Right ventricle myocardium inferior (tissue), 1 donor: Measurements from ENCODE around the gene CRISPLD2. TPM values are rescaled to one million over a fixed set of nuclear protein-coding genes. Genes with fewer than 3 reads are reported as not detected.

ENCODE experiments used
- ATAC-seq: fragments of 200-7000 bp; cut with Tn5 transposase; one replicate; pipeline ENCODE4 v1.9.1; 2020; ENCODE audit warnings: mild to moderate bottlenecking, moderate library complexity
- DNase-seq: peaks from one replicate; pipeline ENCODE4 v3.0.0; 2021; ENCODE audit errors: missing footprints
- intact Hi-C: fragments of 100-400 bp; cut with DNase I; formaldehyde crosslinking; loops from one replicate; pipeline ENCODE4 v1.11.0; 2022
- total RNA-seq: library from RNA; stranded (reverse); fragmentation: NEBNext Ultra II Directional; extraction: Animal tissue kit (Norgen Biotek cat#: 25700); gene quantifications from one replicate; pipeline ENCODE4 v1.2.1, GENCODE V29; 2021
- donor health status: DM: no; HTN: yes; CAD: no; lungs with severe emphysema.

Gene CRISPLD2
- total RNA-seq, 1 donor from 2014 or later, result 38.1 TPM

GRCh38 chr16:84795329-84796053 is 24.3 kb upstream of the CRISPLD2 start:
- ATAC-seq (peak; percentile 98), DNase-seq (peak; percentile 85)
- intact Hi-C loops, result no loop called here

DNA sequence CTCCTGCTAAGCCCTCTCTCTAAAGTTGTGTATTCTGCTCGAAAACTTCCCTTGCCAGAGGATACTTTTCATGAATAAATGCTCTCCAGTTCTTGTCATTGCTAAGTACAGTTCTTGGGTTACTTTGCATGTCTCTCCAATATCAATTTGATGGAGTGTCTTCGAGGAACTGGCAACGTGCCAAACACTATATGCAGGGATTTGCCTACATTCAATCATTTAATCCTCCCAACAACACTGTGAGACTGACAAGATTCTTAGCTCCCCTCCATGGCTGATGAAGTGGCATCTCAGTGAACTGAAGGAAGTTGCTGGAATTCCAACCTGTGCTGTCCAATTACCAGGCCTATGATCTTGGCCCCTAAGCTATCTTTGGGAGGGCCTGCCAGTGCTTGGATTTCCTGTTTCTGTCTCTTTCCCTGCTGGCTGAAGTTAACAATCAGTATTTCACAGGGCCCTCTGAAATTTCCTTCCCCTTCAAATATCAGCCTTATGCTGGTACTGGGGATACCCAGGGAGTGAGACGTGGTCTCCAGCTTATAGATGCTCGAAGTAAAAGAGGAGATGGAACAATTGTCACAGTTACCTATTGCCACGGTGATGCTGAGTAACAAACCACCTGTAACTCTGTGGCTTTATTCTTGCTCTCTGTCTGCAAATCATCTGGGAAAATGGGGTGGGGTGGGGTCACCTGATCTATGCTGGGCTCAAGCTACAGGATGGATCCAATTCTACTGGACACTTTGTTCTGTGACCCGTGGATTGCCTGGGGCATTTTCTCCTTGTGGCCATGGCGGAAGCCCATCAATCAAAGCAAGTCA is 19.4 kb upstream of the CRISPLD2 start:
- ATAC-seq (no peak), DNase-seq (no peak)
- intact Hi-C loops, result loop anchor here (5.0 kb wide), 1 partner anchor 42 kb away; no protein-coding TSS in a partner anchor

DNA sequence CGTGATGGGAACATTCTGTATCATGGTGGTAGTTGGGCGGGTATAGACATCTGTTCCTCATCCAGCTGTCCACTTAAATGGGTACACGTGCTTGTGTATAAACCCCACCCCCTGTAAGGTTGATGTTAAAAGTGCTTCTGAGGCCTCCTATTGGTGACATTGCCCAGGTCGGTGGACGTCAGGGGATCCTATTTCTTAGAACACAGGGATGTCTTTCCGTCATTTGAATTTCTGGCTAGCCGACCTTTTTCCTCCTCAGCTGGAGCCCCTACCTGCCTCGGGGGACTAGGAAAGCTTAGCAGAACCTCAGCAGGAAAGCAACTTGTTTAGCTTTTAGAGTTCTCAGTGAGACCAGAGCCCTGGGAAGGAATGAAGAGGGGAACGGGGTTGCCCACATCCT is 16.6 kb upstream of the CRISPLD2 start:
- DNase-seq (no peak), ATAC-seq (no peak)
- intact Hi-C loops, result loop anchor here (5.0 kb wide), 1 partner anchor 39 kb away; no protein-coding TSS in a partner anchor

- intact Hi-C loops, result loop anchor here (5.0 kb wide), 1 partner anchor 38 kb away; no protein-coding TSS in a partner anchor
- no peak for DNase-seq
- no peak for ATAC-seq
Measured at GRCh38 chr16:84804326-84804725, 15.5 kb upstream of the CRISPLD2 start.

GRCh38 chr16:84806256-84806889 is 13.4 kb upstream of the CRISPLD2 start:
- DNase-seq (peak; percentile 86), ATAC-seq (peak; percentile 86)
- intact Hi-C loops, result no loop called here

DNA sequence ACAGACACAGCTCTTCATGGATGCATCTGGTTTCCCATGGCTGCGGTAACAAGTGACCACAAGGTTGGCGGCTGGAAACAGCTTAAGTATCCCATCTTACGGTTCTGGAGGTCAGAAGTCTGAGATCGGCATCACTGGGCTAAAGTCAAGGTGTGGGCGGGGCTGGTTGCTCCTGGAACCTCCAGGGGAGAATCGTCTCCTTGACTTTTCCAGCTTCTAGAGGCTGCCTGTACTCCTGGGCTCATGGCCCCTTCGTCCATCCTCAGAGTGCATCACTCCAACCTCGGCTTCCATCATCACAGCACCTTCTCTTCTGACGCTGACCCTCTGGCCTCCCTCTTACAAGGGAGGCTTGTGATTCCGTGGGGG is 12.9 kb upstream of the CRISPLD2 start:
- intact Hi-C loops, result no loop called here
- ATAC-seq (no peak), DNase-seq (no peak)

GRCh38 chr16:84807776-84808175 is 12.0 kb upstream of the CRISPLD2 start:
- ATAC-seq (no peak), DNase-seq (no peak)
- intact Hi-C loops, result no loop called here

DNA sequence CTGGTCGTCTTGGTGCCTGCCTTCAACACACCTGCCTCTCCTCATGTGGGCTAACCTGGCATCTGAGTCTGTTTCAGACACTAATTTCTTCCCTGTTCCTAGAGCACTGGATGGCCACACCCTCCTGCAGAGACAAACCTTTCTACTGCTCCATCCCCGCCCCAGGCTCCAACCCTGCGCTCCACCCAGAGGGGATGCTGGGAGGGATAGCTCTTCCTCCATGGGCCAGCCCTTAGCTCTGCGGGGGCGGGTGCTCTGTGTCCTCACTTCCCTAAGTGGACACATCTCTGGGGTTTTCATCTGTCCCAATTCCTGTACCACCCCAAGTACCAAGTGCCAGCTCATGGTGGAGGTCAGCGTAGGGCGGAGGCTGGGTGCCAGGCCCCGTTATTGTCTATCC is 11.0 kb upstream of the CRISPLD2 start:
- DNase-seq (no peak), ATAC-seq (no peak)
- intact Hi-C loops, result no loop called here

- ATAC-seq, result no peak
- intact Hi-C loops, result no loop called here
Measured at GRCh38 chr16:84810518-84811273, 9.1 kb upstream of the CRISPLD2 start.

GRCh38 chr16:84811529-84811928 is 8.3 kb upstream of the CRISPLD2 start:
- no peak for DNase-seq
- intact Hi-C loops, result no loop called here
- ATAC-seq, result no peak

More at GRCh38 chr16:84810518-84811273, 9.1 kb upstream of the CRISPLD2 start:
- no peak for DNase-seq

- ATAC-seq (no peak), DNase-seq (no peak)
- intact Hi-C loops, result no loop called here
Measured at GRCh38 chr16:84813141-84813934, 6.4 kb upstream of the CRISPLD2 start.

DNA sequence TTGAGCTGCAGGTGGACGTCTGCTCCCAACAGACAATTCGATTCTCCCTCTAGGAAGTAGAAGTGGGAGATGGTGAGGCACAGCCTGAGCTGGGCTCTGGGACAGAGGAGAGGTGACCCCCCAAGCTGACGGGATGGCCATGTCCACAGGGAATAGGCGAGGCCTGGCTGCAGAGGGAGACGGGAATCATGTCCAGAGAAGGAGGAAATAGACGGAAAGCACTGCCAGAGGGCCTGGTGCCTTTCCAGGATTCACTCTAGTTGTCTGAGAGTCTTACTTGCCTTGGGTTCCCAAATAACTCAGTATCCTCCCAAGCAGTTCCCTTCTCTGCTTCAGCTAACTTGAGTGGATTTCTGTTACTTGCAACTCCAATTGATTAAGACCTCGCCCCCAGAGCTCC is 4.3 kb upstream of the CRISPLD2 start:
- intact Hi-C loops, result no loop called here
- no peak for ATAC-seq
- no peak for DNase-seq

- intact Hi-C loops, result no loop called here
- DNase-seq (no peak), ATAC-seq (no peak)
Measured at GRCh38 chr16:84816023-84816422, 3.8 kb upstream of the CRISPLD2 start.

DNA sequence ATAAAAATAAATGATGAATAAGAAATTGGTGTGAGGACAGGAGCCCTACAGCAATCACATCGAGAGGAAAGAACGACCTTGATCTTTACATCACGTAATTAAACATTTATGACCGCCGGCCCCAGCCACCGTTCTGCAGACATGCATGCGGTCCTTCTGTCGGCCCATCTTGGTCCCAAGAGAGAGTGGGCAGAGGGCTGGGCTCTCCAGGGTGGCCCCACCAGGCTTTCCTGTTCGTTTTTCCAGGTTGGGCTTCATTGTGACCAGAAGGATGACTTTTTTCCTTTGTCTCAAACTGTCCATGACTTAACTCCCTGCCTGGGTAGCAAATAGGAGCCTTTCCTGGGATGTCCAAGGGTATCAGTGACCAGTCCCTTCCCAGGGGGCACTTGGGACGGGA is 3.3 kb upstream of the CRISPLD2 start:
- no peak for ATAC-seq
- DNase-seq, result no peak
- intact Hi-C loops, result no loop called here

- DNase-seq (no peak), ATAC-seq (no peak)
- intact Hi-C loops, result no loop called here
Measured at GRCh38 chr16:84817206-84817605, 2.6 kb upstream of the CRISPLD2 start.

- ATAC-seq, result no peak
- no peak for DNase-seq
- intact Hi-C loops, result no loop called here
Measured at GRCh38 chr16:84817613-84818012, 2.2 kb upstream of the CRISPLD2 start.

GRCh38 chr16:84818133-84818532 is 1.7 kb upstream of the CRISPLD2 start:
- intact Hi-C loops, result no loop called here
- ATAC-seq, result no peak
- no peak for DNase-seq

DNA sequence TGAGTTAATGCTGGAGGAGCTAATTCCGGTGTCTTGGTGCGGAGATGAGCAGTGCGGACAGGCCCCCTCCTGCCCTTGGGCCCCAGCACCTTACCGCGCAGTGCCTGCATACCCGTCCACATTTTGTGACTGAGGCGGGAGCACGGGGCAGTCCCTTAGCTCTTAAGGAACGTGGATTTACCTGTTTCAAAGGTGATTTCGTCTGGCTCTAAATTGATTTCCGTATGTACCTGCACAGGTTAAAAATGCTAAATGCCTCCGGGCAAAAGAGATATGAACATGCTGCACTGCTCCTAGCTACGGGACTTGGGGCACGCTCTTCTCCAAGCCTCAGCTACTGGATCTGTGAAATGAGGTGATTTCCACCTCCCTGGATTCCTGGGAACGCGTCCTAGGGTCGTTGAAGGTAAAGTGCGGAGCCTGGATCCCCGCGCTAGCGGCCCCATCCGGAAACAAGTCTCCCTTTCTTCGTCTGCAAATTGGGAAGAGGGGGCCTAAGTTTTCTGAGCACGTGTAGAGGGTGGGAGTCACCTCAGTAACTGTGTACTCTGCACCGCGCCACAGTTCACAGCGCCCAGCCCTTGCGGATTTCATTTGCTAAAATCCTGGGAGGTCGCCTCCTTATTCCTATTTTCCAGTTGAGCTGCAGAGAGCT is 669 bp upstream of the CRISPLD2 start:
- intact Hi-C loops, result no loop called here
- ATAC-seq (no peak), DNase-seq (no peak)
